ENCODE results near the gene CLCN5.

CLCN5 gene

GRCh38 chrX:50072110-50072509 lies 149.7 kb downstream of the CLCN5 start (continued):
- TF ChIP-seq POU6F1 (CRISPR knock-in tag; IDR thresholded peaks at IDR 0.05; ENCODE audit: borderline replicate concordance, low read depth) (no peak), SNAI2 (CRISPR knock-in tag; IDR thresholded peaks at IDR 0.05) (no peak), ZC3H10 (CRISPR knock-in tag; IDR thresholded peaks at IDR 0.05) (no peak)

- ATAC-seq: no peak
- TF ChIP-seq PPARA (CRISPR knock-in tag; IDR thresholded peaks at IDR 0.05; ENCODE audit: borderline replicate concordance) (no peak), CSDC2 (CRISPR knock-in tag; IDR thresholded peaks at IDR 0.05) (no peak), ZC3H10 (CRISPR knock-in tag; IDR thresholded peaks at IDR 0.05) (no peak), ZNF8 (CRISPR knock-in tag; IDR thresholded peaks at IDR 0.05) (no peak), BACH2 (CRISPR knock-in tag; IDR thresholded peaks at IDR 0.05; ENCODE audit: borderline replicate concordance) (no peak), ZFP3 (CRISPR knock-in tag; IDR thresholded peaks at IDR 0.05) (no peak), ZFP30 (CRISPR knock-in tag; IDR thresholded peaks at IDR 0.05) (no peak), ZNF70 (CRISPR knock-in tag; IDR thresholded peaks at IDR 0.05) (no peak)
- TF ChIP-seq, protein P1, sequence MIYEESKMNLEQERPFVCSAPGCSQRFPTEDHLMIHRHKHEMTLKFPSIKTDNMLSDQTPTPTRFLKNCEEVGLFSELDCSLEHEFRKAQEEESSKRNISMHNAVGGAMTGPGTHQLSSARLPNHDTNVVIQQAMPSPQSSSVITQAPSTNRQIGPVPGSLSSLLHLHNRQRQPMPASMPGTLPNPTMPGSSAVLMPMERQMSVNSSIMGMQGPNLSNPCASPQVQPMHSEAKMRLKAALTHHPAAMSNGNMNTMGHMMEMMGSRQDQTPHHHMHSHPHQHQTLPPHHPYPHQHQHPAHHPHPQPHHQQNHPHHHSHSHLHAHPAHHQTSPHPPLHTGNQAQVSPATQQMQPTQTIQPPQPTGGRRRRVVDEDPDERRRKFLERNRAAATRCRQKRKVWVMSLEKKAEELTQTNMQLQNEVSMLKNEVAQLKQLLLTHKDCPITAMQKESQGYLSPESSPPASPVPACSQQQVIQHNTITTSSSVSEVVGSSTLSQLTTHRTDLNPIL (CRISPR knock-in tag; IDR thresholded peaks at IDR 0.05; ENCODE audit: low read depth): no peak
- TF ChIP-seq, protein P2, sequence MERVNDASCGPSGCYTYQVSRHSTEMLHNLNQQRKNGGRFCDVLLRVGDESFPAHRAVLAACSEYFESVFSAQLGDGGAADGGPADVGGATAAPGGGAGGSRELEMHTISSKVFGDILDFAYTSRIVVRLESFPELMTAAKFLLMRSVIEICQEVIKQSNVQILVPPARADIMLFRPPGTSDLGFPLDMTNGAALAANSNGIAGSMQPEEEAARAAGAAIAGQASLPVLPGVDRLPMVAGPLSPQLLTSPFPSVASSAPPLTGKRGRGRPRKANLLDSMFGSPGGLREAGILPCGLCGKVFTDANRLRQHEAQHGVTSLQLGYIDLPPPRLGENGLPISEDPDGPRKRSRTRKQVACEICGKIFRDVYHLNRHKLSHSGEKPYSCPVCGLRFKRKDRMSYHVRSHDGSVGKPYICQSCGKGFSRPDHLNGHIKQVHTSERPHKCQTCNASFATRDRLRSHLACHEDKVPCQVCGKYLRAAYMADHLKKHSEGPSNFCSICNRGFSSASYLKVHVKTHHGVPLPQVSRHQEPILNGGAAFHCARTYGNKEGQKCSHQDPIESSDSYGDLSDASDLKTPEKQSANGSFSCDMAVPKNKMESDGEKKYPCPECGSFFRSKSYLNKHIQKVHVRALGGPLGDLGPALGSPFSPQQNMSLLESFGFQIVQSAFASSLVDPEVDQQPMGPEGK (CRISPR knock-in tag; IDR thresholded peaks at IDR 0.05; ENCODE audit: borderline replicate concordance): no peak
Measured at GRCh38 chrX:50073601-50074000, 151.2 kb downstream of the CLCN5 start.

- TF ChIP-seq ZNF70 (CRISPR knock-in tag; IDR thresholded peaks at IDR 0.05) (no peak), POU6F1 (CRISPR knock-in tag; IDR thresholded peaks at IDR 0.05; ENCODE audit: borderline replicate concordance, low read depth) (no peak), ZNF565 (CRISPR knock-in tag; conservative IDR thresholded peaks at IDR 0.05; ENCODE audit: low read depth) (no peak), OSR1 (CRISPR knock-in tag; IDR thresholded peaks at IDR 0.05) (no peak), ARNTL (CRISPR knock-in tag; IDR thresholded peaks at IDR 0.05; ENCODE audit: borderline replicate concordance, low read depth) (no peak)
- TF ChIP-seq, protein P3, sequence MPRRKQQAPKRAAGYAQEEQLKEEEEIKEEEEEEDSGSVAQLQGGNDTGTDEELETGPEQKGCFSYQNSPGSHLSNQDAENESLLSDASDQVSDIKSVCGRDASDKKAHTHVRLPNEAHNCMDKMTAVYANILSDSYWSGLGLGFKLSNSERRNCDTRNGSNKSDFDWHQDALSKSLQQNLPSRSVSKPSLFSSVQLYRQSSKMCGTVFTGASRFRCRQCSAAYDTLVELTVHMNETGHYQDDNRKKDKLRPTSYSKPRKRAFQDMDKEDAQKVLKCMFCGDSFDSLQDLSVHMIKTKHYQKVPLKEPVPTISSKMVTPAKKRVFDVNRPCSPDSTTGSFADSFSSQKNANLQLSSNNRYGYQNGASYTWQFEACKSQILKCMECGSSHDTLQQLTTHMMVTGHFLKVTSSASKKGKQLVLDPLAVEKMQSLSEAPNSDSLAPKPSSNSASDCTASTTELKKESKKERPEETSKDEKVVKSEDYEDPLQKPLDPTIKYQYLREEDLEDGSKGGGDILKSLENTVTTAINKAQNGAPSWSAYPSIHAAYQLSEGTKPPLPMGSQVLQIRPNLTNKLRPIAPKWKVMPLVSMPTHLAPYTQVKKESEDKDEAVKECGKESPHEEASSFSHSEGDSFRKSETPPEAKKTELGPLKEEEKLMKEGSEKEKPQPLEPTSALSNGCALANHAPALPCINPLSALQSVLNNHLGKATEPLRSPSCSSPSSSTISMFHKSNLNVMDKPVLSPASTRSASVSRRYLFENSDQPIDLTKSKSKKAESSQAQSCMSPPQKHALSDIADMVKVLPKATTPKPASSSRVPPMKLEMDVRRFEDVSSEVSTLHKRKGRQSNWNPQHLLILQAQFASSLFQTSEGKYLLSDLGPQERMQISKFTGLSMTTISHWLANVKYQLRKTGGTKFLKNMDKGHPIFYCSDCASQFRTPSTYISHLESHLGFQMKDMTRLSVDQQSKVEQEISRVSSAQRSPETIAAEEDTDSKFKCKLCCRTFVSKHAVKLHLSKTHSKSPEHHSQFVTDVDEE (CRISPR knock-in tag; IDR thresholded peaks at IDR 0.05): no peak
- TF ChIP-seq, protein P2 (CRISPR knock-in tag; IDR thresholded peaks at IDR 0.05; ENCODE audit: borderline replicate concordance): no peak
- ATAC-seq: no peak
Measured at GRCh38 chrX:50075630-50076339, 153.4 kb downstream of the CLCN5 start.

Data from SK-N-SH treated with all-trans-retinoic acid at 6 μM for 48 hours (cell line).